ENCODE measurements around the gene HSPA12B. TPM values are rescaled to one million over a fixed set of nuclear protein-coding genes. Genes with fewer than 3 reads are reported as not detected.
A peak's percentile ranks its signal among the peaks of the same experiment; 100 is the strongest.

Gene HSPA12B, protein sequence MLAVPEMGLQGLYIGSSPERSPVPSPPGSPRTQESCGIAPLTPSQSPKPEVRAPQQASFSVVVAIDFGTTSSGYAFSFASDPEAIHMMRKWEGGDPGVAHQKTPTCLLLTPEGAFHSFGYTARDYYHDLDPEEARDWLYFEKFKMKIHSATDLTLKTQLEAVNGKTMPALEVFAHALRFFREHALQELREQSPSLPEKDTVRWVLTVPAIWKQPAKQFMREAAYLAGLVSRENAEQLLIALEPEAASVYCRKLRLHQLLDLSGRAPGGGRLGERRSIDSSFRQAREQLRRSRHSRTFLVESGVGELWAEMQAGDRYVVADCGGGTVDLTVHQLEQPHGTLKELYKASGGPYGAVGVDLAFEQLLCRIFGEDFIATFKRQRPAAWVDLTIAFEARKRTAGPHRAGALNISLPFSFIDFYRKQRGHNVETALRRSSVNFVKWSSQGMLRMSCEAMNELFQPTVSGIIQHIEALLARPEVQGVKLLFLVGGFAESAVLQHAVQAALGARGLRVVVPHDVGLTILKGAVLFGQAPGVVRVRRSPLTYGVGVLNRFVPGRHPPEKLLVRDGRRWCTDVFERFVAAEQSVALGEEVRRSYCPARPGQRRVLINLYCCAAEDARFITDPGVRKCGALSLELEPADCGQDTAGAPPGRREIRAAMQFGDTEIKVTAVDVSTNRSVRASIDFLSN
- 1 to 10 TPM in 2 of 4 donors, under 1 TPM in 2; 0.64 to 4.6 (median 1.8) TPM for total RNA-seq

DNA sequence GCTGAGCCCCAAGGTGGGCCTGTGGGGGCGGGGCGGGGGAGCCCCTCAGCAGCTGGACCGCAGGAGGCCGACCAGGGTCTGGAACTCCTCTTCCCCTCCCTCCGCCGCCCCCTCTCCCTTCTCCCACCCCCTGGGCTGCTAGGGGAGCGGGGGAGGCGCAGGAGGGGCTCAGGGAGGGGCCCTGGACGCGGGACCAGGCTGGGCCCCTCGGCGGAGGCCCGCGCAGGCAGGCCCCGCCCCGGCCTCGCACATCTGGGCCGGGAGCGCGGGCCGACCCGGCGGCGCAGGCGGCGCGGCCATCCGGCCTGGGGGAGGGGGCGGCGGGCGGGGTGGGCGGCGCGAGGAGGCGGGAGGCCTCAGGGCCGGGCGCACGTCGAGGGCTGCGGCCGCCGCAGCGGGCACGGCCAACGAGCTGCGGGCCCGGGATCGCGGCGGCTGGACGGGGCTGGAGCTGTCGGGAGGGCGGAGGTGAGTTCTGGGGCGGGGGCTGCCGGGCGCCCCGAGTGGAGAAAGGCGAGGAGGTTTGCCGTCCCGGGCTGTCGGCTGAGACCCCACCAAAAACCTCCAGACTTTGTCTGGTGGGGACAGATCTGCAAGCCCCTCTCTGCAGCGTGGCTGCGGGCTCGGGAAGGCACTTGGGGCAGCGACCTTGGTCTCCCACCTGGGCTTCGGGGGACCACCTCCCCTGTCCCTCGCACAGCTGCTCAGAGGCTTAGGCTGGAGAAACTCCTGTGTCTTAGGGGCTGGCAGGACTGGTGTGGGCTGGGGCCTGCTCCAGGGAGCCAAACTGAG lies at the start of gene HSPA12B:
HSPA12B (plus strand) TSS at position 359 of the 792 bp plus-strand sequence. CDS start 5,990 bp downstream, outside the sequence.
- peaks cover 0 to 59% (median 2%) of the 10 kb centered on the region in 4 donors for H3K27me3 ChIP-seq

DNA sequence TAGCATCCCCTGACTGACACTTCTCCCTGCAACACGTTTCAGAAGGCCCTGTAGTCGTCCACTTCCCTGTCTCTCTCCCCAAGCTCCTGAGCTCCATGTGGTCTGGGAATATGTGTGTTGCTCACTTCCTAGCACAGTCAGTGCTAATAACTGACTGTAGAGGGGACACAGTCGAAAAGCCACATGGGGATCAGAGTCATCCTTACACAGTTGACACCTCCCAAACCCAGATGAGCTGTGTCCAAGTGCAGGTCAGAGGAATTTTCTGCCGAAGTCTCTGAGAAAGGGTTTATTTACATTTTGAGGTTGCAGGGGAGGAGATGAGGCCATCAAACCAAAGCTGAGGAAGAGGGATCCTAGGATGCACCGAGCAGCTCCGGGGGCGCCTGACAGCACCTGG lies 47.1 kb upstream of the HSPA12B start:
- Histone ChIP-seq H3K27ac (peak overlapping the region in 1 of 4 donors; percentile 14), H3K27me3 (peaks cover 0 to 30% (median 5%) of the 10 kb centered on the region in 4 donors), H3K4me1 (peaks cover 19 to 40% (median 29%) of the 10 kb centered on the region in 3 donors), H3K9me3 (no peaks in the 10 kb centered on the region), H3K4me3 (no peak overlapping the region), H3K36me3 (no peaks in the 10 kb centered on the region)
- no peak for TF ChIP-seq POLR2A (IDR thresholded peaks at IDR 0.05)
- TF ChIP-seq, protein P1, sequence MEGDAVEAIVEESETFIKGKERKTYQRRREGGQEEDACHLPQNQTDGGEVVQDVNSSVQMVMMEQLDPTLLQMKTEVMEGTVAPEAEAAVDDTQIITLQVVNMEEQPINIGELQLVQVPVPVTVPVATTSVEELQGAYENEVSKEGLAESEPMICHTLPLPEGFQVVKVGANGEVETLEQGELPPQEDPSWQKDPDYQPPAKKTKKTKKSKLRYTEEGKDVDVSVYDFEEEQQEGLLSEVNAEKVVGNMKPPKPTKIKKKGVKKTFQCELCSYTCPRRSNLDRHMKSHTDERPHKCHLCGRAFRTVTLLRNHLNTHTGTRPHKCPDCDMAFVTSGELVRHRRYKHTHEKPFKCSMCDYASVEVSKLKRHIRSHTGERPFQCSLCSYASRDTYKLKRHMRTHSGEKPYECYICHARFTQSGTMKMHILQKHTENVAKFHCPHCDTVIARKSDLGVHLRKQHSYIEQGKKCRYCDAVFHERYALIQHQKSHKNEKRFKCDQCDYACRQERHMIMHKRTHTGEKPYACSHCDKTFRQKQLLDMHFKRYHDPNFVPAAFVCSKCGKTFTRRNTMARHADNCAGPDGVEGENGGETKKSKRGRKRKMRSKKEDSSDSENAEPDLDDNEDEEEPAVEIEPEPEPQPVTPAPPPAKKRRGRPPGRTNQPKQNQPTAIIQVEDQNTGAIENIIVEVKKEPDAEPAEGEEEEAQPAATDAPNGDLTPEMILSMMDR (IDR thresholded peaks at IDR 0.05) = no peak
- 51 to 62% methylated on average over 7 of the region's 7 CpGs for WGBS, 2 donors
- no peak for DNase-seq
- intact Hi-C loops (cut with DNase I) = no loop called here

More for the DNA sequence above, at the start of gene HSPA12B:
- peak within 1 kb of the TSS; percentile 35 to 83 (median 68) for H3K27ac ChIP-seq
- intact Hi-C loops (cut with DNase I) = no loop called here
- no peak for DNase-seq
- no peaks in the 10 kb centered on the region for H3K36me3 ChIP-seq
- peaks cover 10 to 55% (median 16%) of the 10 kb centered on the region in 3 donors for H3K4me1 ChIP-seq
- no peaks in the 10 kb centered on the region for H3K9me3 ChIP-seq
- peak within 1 kb of the TSS; percentile 12 to 64 (median 46) for H3K4me3 ChIP-seq
- no peak for TF ChIP-seq POLR2A (IDR thresholded peaks at IDR 0.05)
- 0% methylated on average over 2 to 6 of the region's 67 CpGs for WGBS, 2 donors

DNA sequence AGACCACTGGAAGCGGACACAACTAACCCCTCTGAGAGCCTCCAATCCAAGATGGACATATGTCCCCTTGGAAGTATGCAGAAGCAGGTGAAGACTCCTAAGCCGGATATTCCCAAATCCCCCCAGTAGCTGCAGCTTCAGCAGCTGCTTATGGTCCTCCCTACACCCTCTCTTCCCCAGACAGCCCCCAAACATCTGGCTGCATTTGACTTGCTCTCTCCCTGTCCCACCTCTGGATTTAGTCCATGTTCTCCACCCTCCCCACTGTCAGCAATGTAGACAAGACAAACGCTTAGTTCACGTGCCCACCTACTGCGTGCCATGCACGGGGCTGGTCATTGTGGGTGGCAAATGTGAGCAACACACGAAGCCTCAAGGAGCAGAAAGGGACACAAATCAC lies 46.1 kb upstream of the HSPA12B start:
- 57 to 90% methylated on average over 2 to 7 of the region's 7 CpGs for WGBS, 2 donors
- DNase-seq = no peak
- intact Hi-C loops (cut with DNase I) = no loop called here
- no peak for TF ChIP-seq POLR2A (IDR thresholded peaks at IDR 0.05)
- TF ChIP-seq, protein P1 (IDR thresholded peaks at IDR 0.05) = no peak
- Histone ChIP-seq H3K36me3 (no peaks in the 10 kb centered on the region), H3K4me3 (no peak overlapping the region), H3K27me3 (peaks cover 0 to 19% (median 4%) of the 10 kb centered on the region in 4 donors), H3K9me3 (no peaks in the 10 kb centered on the region), H3K27ac (peak overlapping the region in 3 of 4 donors; percentile 75 to 83 (median 80)), H3K4me1 (peaks cover 19 to 30% (median 25%) of the 10 kb centered on the region in 3 donors)

DNA sequence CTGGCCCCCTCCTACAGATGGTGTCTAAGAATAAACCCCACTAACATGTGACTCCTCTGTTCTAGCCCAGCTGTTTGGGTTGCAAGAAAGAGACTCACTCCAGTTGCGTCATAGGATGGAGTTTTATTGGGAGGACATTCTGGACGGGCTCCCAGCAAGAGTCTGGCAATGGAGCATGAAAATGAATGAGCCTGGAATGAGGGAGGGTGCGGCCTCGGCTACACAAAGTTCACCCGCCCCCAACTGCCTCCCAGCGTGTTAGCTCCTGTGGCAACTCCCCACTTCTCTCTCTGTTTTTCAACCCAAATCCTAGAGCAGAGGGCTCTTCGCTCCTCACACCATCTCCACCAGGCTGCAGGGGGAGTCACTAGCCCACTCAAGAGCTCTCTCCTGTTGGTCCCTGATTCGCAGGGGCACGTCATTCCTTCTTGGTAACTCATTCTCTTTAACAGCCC lies 45.6 kb upstream of the HSPA12B start:
- Histone ChIP-seq H3K27ac (peak overlapping the region; percentile 49 to 83 (median 78)), H3K27me3 (peaks cover 0 to 14% (median 2%) of the 10 kb centered on the region in 4 donors), H3K4me3 (no peak overlapping the region), H3K4me1 (peaks cover 14 to 25% (median 20%) of the 10 kb centered on the region in 3 donors), H3K9me3 (no peaks in the 10 kb centered on the region), H3K36me3 (no peaks in the 10 kb centered on the region)
- DNase-seq = no peak
- intact Hi-C loops (cut with DNase I) = no loop called here
- 28 to 32% methylated on average over 9 of the region's 9 CpGs for WGBS, 2 donors
- TF ChIP-seq POLR2A (IDR thresholded peaks at IDR 0.05) = no peak
- TF ChIP-seq, protein P1 (IDR thresholded peaks at IDR 0.05) = no peak

DNA sequence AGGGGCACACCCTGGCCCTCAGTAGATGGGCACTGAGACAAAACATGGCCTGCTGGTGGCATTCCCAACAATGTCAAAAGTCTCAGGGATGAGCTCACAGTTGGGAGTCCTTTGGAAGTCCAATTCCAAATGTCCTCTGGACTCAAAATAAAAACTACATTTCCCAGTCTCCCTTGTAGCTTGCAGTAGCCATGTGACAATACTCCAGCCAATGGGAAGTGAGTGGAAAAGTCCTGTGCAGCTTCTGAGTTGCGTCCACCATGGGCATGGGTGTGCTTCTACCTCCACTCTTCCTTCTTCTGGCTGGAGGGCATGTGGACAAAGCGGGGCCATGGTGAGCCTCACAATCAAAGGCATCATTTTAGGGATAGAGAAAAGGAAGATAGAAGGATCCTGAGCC lies 44.8 kb upstream of the HSPA12B start:
- intact Hi-C loops (cut with DNase I) = no loop called here
- peaks cover 13 to 18% (median 14%) of the 10 kb centered on the region in 3 donors for H3K4me1 ChIP-seq
- TF ChIP-seq, protein P1 (IDR thresholded peaks at IDR 0.05) = no peak
- TF ChIP-seq POLR2A (IDR thresholded peaks at IDR 0.05) = no peak
- H3K27me3 ChIP-seq = peaks cover 0 to 7% (median 0%) of the 10 kb centered on the region in 4 donors
- no peaks in the 10 kb centered on the region for H3K36me3 ChIP-seq
- DNase-seq = no peak
- no peak overlapping the region for H3K4me3 ChIP-seq
- no peaks in the 10 kb centered on the region for H3K9me3 ChIP-seq
- 66% methylated on average over 2 of the region's 2 CpGs; no CpG with 5 or more reads in 1 of the 2 donors for WGBS, 2 donors
- H3K27ac ChIP-seq = peak overlapping the region; percentile 49 to 83 (median 74)

Data from esophagus squamous epithelium (tissue), 5 donors.